Liver (tissue), 9 donors: ENCODE measurements around the gene ERBB4. TPM values are rescaled to one million over a fixed set of nuclear protein-coding genes. Genes with fewer than 3 reads are reported as not detected.

Experiments
- DNase-seq: peaks from one replicate; pipeline ENCODE4 v3.0.0-alpha.2; 2017; ENCODE audit warnings: low spot score
- H3K27ac ChIP-seq, 2 donors: one replicate each; pipeline ENCODE4 v1.7.0; 2013; ENCODE audit warnings: inconsistent platforms in 2 of 2, low read length in 2 of 2, control low read depth in 1 of 2, low read depth in 1 of 2, mild to moderate bottlenecking in 1 of 2
- H3K27me3 ChIP-seq, 4 donors: one replicate each; pipeline versions ENCODE4 v1.6.1 to v1.7.0; 2013; ENCODE audit warnings: low read length in 3 of 4, inconsistent platforms in 1 of 4, mild to moderate bottlenecking in 1 of 4, moderate library complexity in 1 of 4; ENCODE audit not compliant: control insufficient read depth in 4 of 4, insufficient read depth in 4 of 4
- H3K36me3 ChIP-seq, 4 donors: one replicate each; pipeline versions ENCODE4 v1.6.1 to v1.7.0; 2013; ENCODE audit warnings: low read length in 3 of 4, mild to moderate bottlenecking in 3 of 4, low read depth in 1 of 4, moderate library complexity in 1 of 4; ENCODE audit not compliant: control insufficient read depth in 4 of 4, insufficient read depth in 3 of 4
- H3K4me1 ChIP-seq, 4 donors: one replicate each; pipeline versions ENCODE4 v1.6.1 to v1.7.0; 2013; ENCODE audit warnings: low read length in 3 of 4, mild to moderate bottlenecking in 3 of 4, moderate library complexity in 1 of 4; ENCODE audit not compliant: control insufficient read depth in 4 of 4, insufficient read depth in 4 of 4
- H3K4me3 ChIP-seq, 3 donors: one replicate each; pipeline versions ENCODE4 v1.6.1 to v1.7.0; 2013; ENCODE audit warnings: low read length in 3 of 3, control low read depth in 1 of 3, low read depth in 1 of 3, mild to moderate bottlenecking in 1 of 3
- H3K9ac ChIP-seq, 2 donors: one replicate each; pipeline ENCODE4 v1.7.0; 2013; ENCODE audit warnings: low read length in 2 of 2, mild to moderate bottlenecking in 2 of 2, moderate library complexity in 2 of 2, control low read depth in 1 of 2, low read depth in 1 of 2
- H3K9me3 ChIP-seq, 4 donors: one replicate each; pipeline versions ENCODE4 v1.6.1 to v1.7.0; 2013; ENCODE audit warnings: low read length in 3 of 4; ENCODE audit not compliant: control insufficient read depth in 4 of 4
- ATF3 ChIP-seq: IDR thresholded peaks from 2 replicates; pipeline ENCODE4 v1.6.1; 2016; ENCODE audit warnings: antibody characterized with exemption
- CTCF ChIP-seq: fragments of 150-350 bp; IDR thresholded peaks from 2 replicates; pipeline ENCODE4 v1.5.1; 2017; ENCODE audit warnings: improper control_type of control experiment, low read depth, low read length; ENCODE audit not compliant: missing input control
- EGR1 ChIP-seq, 2 donors: IDR thresholded peaks; 2 replicates each; pipeline ENCODE4 v1.6.1; 2016 to 2018; ENCODE audit warnings: antibody characterized with exemption in 2 of 2, low read depth in 2 of 2
- FOXA1 ChIP-seq: IDR thresholded peaks from 2 replicates; pipeline ENCODE4 v1.6.1; 2016; ENCODE audit warnings: antibody characterized with exemption
- FOXA2 ChIP-seq: IDR thresholded peaks from 2 replicates; pipeline ENCODE4 v1.6.1; 2016; ENCODE audit warnings: antibody characterized with exemption
- HNF4A ChIP-seq, 2 donors: conservative IDR thresholded peaks; 2 replicates each; pipeline ENCODE4 v1.6.1; 2016; ENCODE audit warnings: antibody characterized with exemption in 2 of 2, mild to moderate bottlenecking in 2 of 2
- HNF4G ChIP-seq: IDR thresholded peaks from 2 replicates; pipeline ENCODE4 v1.6.1; 2016; ENCODE audit warnings: antibody characterized with exemption
- JUND ChIP-seq, 2 donors: IDR thresholded peaks; 2 replicates each; pipeline ENCODE4 v1.6.1; 2016; ENCODE audit warnings: antibody characterized with exemption in 2 of 2
- MAX ChIP-seq: IDR thresholded peaks from 2 replicates; pipeline ENCODE4 v1.6.1; 2016; ENCODE audit warnings: antibody characterized with exemption
- RAD21 ChIP-seq, 2 donors: IDR thresholded peaks; 2 replicates each; pipeline ENCODE4 v1.6.1; 2016; ENCODE audit warnings: antibody characterized with exemption in 2 of 2, mild to moderate bottlenecking in 2 of 2
- REST ChIP-seq: IDR thresholded peaks from 2 replicates; pipeline ENCODE4 v1.6.1; 2016; ENCODE audit warnings: antibody characterized with exemption, mild to moderate bottlenecking
- RXRA ChIP-seq, 2 donors: IDR thresholded peaks; 2 replicates each; pipeline ENCODE4 v1.6.1; 2017 to 2018; ENCODE audit warnings: antibody characterized with exemption in 2 of 2, mild to moderate bottlenecking in 1 of 2
- SP1 ChIP-seq: IDR thresholded peaks from 2 replicates; pipeline ENCODE4 v1.6.1; 2018; ENCODE audit warnings: antibody characterized with exemption, mild to moderate bottlenecking
- TAF1 ChIP-seq: conservative IDR thresholded peaks from 2 replicates; pipeline ENCODE4 v1.6.1; 2016; ENCODE audit warnings: antibody characterized with exemption, mild to moderate bottlenecking
- YY1 ChIP-seq: IDR thresholded peaks from 2 replicates; pipeline ENCODE4 v1.6.1; 2016; ENCODE audit warnings: antibody characterized with exemption, mild to moderate bottlenecking
- ZBTB33 ChIP-seq: IDR thresholded peaks from 2 replicates; pipeline ENCODE4 v1.6.1; 2016; ENCODE audit warnings: antibody characterized with exemption
- WGBS: extraction: QIAGEN DNeasy Blood & Tissue Kit; methylation state at CpG from one replicate; pipeline ENCODE4 v1.1.7; 2013; 5-methylcytosine and 5-hydroxymethylcytosine counted together
- polyA plus RNA-seq, 2 donors: library from polyadenylated mRNA; stranded (reverse) in 1 of 2; unstranded in 1 of 2; fragments of 200-250 nt in 1 of 2; fragments of >200 nt in 1 of 2; fragmentation: Nextera tagmentation in 1 of 2; extraction: Ambion mirVana in 1 of 2; gene quantifications; one replicate each; pipeline versions ENCODE4 v1.2.1 to v1.2.3, GENCODE V29; 2013 to 2015
- total RNA-seq, 2 donors: library from RNA; depleted of rRNA; stranded (reverse); fragments of >200 nt; gene quantifications; one replicate each; pipeline ENCODE4 v1.2.3, GENCODE V29; 2014
- donor health status: healthy.
- donor health status: healthy.
- donor health status: healthy.
- donor health status: healthy.
- donor health status: healthy.

The ERBB4 gene
- total and polyA plus RNA-seq, 4 donors = 0.03 to 0.42 TPM; not detected in 2

GRCh38 chr2:211930331-211930730 lies 608.3 kb downstream of the ERBB4 start:
- no peak overlapping the region for H3K9ac ChIP-seq
- TF ChIP-seq EGR1 (IDR thresholded peaks at IDR 0.05; ENCODE audit: low read depth in 2 of 2) (no peak), ZBTB33 (no peak), JUND (IDR thresholded peaks at IDR 0.05) (no peak)
- H3K36me3 ChIP-seq = no peaks in the 10 kb centered on the region
- no peaks in the 10 kb centered on the region for H3K9me3 ChIP-seq
- no peaks in the 10 kb centered on the region for H3K27me3 ChIP-seq
- H3K4me1 ChIP-seq = peaks cover 0 to 1% (median 0%) of the 10 kb centered on the region in 4 donors
- 26% methylated on average over 4 of the region's 4 CpGs for WGBS
- no peak overlapping the region for H3K4me3 ChIP-seq
- DNase-seq = no peak
- H3K27ac ChIP-seq = no peak overlapping the region

GRCh38 chr2:211928201-211928600 lies 610.4 kb downstream of the ERBB4 start:
- Histone ChIP-seq H3K27me3 (no peaks in the 10 kb centered on the region), H3K27ac (no peak overlapping the region), H3K9me3 (no peaks in the 10 kb centered on the region), H3K4me3 (no peak overlapping the region), H3K9ac (no peak overlapping the region), H3K4me1 (peaks cover 0 to 1% (median 0%) of the 10 kb centered on the region in 4 donors), H3K36me3 (no peaks in the 10 kb centered on the region)
- WGBS = 57% methylated on average over 8 of the region's 8 CpGs
- no peak for DNase-seq
- TF ChIP-seq ATF3 = no peak
- no peak for TF ChIP-seq FOXA2
- TF ChIP-seq MAX = no peak
- no peak for TF ChIP-seq RAD21 (IDR thresholded peaks at IDR 0.05)
- TF ChIP-seq HNF4A (conservative IDR thresholded peaks at IDR 0.05) = no peak
- no peak for TF ChIP-seq RXRA (IDR thresholded peaks at IDR 0.05)
- no peak for TF ChIP-seq JUND (IDR thresholded peaks at IDR 0.05)
- TF ChIP-seq CTCF = no peak
- no peak for TF ChIP-seq YY1
- no peak for TF ChIP-seq EGR1 (IDR thresholded peaks at IDR 0.05; ENCODE audit: low read depth in 2 of 2)
- no peak for TF ChIP-seq FOXA1
- TF ChIP-seq ZBTB33 = no peak
- no peak for TF ChIP-seq HNF4G
- TF ChIP-seq TAF1 = no peak
- TF ChIP-seq SP1 = no peak
- no peak for TF ChIP-seq REST
